HG02973 (cell line): ENCODE data around the gene NUDT16L1.
"Not testable (repeated sequence)": the region's sequence is repeated elsewhere in the genome, so short reads cannot be mapped to it uniquely, and the experiment has no call there.

ENCODE experiments used
- ATAC-seq: cut with Tn5 transposase; IDR thresholded peaks from one replicate; pipeline ENCODE4 v1.9.1; 2021; ENCODE audit warnings: moderate library complexity; ENCODE audit not compliant: unreplicated experiment

Gene NUDT16L1

DNA sequence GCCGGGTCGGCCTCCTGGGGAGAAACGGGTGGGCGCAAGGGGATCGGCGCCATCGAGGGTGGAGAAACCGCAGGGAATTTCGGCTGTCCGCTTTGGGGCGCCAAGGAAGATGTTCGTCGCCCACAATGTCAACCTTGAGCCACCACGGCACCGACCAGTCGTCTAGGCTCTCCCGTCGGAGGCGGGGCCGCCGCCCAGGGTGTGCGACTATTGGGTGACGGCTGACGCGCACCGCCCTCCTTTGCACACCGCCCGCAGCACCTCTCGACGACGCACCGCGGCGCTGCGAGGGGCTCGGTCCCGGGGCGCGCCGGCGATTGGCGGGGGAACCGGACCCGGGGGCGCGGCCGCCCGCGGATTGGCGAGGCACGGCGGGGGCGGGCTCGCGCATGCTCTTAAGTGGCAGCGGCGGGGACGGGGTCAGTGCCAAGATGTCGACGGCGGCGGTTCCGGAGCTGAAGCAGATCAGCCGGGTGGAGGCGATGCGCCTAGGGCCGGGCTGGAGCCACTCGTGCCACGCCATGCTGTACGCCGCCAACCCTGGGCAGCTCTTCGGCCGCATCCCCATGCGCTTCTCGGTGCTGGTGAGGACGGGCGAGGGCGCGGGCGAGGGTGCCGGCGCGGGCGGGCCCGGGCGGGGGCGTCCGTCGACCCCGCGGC lies at the start of gene NUDT16L1:
Gene NUDT16L1 (plus strand): TSS at position 267 of the 660 bp plus-strand sequence. CDS start 165 bp downstream, at position 432.
- peak; percentile 90 for ATAC-seq

- no peak for ATAC-seq
Measured at GRCh38 chr16:4646773-4647643, 46.4 kb upstream of the NUDT16L1 start.

DNA sequence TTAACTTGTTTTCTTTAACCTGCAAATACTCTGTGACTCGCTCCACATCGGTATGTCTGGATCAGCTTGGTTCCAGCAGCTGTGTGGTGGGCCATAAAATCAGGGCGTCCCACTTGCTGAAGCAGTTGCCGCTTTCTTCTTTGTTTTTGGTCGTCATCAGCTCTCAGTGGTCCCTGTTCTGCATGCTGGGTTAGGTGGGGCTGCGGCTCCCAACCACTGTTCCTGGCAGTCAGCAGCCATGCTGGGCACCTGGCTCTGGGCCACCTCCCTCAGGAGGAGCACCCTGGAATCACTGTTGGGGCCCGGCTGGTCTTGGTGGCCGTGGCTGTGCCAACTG lies 45.8 kb upstream of the NUDT16L1 start:
- ATAC-seq = no peak

DNA sequence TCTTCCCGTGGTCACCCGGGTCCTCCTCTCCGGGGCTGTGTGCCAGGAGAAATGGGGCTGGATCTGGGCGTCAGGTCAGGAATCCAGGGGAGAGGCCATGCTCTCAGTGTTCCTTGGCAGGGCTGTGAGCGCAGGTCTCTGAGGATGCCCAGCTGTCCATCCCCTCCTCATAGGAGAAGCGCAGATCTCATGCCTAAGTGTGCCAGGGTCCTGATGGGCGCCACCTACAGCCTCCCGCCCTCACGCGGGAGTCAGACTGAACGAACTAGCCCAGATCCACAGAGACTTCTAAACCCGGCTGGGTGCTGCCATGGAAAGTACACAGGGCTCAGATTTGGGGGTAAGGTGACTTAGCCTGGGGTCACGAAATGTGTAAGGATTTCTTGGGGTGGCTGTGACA lies 44.4 kb upstream of the NUDT16L1 start:
- ATAC-seq = no peak

DNA sequence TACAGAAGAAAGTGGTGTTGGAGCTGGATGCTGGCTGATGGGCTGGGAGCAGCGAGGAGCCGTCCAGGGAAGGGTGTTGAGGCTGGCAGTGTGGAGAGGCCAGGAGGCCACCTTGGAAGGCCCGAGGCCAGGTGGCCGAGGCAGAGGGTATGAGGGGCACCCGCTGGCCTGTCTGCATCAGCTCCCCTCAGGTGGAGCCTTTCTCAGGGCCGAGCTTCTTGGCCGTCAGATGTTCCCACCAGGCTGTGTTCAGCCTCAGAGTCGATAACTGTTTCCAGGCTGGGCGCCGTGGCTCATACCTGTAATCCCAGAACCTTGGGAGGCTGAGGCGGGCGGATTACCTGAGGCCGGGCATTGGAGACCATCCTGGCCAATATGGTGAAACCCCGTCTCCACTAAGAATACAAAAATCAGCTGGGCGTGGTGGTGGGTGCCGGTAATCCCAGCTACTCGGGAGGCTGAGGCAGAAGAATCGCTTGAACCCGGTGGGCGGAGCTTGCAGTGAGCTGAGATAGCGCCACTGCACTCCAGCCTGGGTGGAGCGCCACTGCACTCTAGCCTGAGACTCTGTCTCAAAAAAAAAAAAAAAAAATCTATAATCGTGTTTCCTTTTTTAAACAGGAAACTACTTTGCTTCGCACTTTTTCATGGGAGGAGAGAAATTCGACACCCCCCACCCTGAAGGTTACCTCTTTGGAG lies 43.5 kb upstream of the NUDT16L1 start:
- ATAC-seq = no peak

- ATAC-seq = not testable (repeated sequence)
Measured at GRCh38 chr16:4650443-4651074, 42.8 kb upstream of the NUDT16L1 start.

- ATAC-seq = no peak
Measured at GRCh38 chr16:4651827-4652226, 41.5 kb upstream of the NUDT16L1 start.

DNA sequence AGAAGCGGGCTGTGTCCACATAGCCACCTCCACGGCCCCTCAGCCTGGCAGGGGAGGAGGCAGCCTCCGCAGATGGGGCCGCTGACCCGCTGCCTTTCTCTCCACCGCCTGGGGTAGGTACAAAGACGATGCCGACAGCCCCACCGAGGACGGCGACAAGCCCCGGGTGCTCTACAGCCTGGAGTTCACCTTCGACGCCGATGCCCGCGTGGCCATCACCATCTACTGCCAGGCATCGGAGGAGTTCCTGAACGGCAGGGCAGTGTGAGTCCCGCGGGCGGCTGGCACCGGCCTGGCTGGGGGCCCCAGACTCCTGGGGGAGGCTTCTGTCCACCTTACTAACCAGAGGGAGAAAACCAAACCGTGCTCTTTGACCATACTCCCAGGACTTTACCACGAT lies 40.8 kb upstream of the NUDT16L1 start:
- no peak for ATAC-seq

GRCh38 chr16:4654011-4654963 lies 39.1 kb upstream of the NUDT16L1 start:
- ATAC-seq = no peak

DNA sequence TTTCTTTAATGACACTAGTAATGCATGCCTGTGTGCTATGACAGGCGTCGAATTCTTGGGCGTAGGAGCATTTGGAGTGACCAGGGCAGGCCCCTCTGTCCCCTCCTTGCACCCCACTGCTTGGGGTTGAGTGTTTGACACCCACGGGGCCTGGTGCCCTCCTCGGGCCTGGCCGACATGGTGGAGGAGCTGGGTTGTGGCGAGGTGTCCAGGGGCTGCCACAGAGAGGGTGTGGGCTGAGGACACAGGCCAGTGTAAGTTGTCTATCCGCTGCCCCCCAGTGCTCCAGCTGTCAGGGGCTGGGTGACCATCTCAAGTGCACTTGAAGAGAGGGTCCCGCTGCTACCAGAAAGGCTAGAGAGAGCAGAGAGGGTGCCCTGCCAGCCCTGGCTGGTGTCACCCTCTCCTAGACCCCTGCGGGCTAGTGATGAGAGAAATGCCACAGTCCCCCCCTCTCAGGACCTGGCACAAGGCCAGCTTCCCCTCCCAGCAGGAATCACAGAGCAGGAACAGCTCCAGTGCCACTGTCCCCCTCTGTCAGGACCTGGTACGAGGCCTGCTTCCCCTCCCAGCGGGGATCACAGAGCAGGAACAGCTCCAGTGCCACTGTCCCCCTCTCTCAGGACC lies 38.3 kb upstream of the NUDT16L1 start:
- no peak for ATAC-seq

- ATAC-seq = no peak
Measured at GRCh38 chr16:4655801-4656200, 37.6 kb upstream of the NUDT16L1 start.

GRCh38 chr16:4656221-4656620 lies 37.1 kb upstream of the NUDT16L1 start:
- ATAC-seq = no peak

DNA sequence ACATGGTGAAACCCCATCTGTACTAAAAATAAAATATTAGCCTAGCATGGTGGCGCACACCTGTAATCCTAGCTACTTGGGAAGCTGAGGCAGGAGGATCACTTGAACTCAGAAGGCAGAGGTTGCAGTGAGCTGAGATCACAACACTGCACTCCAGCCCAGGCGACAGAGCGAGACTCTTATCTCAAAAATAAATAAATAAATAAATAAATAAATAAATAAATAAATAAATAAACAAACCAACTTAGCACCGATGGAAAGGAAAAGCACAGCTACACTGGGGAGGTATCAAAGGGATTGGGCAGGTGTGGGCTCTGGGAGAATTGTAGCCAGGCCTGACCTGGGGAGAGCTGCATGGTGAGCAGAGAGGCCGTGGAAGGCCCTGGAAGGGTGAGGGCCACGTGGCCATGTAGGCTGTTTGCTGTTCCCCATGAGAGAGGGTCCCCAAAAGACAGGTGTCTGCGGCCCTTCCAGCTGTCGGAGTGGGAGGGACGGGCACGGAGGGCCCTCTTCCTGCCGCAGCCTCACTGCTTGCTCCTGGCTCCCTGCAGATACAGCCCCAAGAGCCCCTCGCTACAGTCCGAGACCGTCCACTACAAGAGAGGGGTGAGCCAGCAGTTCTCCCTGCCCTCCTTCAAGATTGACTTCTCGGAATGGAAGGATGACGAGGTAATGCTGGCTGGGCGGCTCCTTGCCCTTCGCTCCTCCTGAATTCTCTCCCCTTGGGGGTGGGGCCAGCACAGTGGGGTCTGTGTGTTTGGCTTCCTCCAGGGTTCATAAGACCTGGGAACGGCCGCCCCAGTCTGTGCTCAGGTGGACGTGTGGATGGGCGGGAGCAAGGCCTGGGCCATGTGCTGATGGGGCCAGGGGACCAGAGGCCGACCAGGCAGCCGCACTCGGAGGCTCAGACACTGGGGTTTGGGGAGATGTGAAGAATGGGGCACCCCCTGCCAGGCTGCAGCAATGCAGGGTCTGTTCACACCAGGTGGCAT lies 36.4 kb upstream of the NUDT16L1 start:
- no peak for ATAC-seq

DNA sequence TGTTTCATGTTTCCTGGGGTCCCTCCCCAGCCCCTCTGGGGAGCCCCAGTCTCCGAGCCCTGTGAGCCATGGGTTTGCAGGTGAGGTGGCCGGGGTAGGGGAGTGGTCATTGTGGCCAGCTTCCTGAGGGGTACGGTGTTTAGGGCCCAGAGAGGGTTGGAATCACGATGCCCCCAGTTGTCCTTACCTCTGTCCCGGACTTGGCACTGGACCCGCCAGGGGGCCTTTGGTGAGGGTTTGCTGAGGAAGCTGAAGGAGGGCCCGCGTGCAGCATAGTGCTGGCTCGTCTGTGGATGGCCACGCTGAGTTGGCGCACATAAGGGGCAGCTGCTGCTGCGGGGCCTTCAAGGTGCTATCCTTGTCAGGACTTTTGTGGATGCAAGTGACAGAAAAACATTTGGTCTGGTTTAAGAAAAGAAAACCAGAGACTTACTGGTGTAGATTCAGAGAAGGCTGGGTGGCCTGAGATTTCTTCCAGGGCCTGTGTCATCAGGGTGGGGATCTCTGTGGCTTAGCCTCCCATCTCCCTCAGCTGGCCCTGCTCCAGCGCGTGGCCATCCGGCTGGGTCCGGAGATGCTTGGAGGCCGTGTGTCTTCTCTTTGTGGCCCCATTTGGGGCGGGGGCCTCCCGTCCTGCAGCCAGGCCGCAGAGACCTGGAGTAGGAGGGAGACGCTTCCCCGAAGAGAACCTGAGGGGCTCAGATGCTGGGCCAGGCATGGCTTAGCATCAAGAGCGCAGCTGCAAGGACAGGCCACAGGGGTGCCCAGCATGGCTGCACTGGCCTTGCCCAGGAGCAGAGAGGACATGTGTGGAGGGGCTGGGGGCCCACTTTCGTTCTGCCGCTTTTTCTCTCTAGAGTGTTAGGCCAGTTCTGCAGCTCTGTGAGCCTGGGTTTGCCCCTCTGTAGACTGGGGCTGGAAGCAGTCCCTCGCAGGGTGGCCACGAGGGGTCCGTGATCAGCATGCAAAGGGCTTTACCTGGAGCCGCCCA lies 33.7 kb upstream of the NUDT16L1 start:
- no peak for ATAC-seq

- ATAC-seq = peak; percentile 71
Measured at GRCh38 chr16:4660454-4661007, 32.8 kb upstream of the NUDT16L1 start.

DNA sequence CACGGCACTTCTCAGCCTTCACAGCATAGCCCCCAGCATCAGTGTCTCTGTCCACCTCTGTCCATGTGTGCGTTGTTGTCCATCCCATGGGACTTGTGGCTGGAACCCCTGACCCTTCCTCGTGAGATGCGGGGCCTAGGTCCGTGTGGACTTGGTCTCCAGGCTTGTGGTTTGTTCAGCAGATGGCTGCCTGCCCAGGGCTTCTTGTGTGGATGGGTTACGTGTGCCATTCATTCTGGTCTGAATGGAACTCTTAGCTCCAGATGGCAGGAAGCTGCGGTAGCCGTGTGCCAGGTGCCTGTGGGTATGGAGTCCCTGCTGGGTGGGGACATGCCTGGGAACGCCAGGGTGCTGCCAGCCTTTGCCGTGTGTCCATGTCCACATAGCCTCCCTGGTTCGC lies 31.7 kb upstream of the NUDT16L1 start:
- ATAC-seq = no peak

DNA sequence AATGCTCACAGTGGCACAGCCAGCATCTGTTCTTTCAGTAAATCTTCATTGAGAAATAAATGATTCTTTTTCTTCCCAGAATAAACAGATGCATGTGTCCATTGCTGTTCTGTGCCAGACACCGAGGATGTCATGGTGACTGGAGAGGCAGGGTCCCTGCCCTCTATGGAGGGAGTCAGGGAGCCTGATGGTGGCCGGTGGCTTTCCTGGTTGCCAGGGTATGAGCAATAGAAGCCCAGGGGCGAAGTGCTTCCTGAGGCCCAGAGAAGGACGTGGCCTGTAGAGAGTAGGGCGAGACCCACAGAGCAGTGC lies 29.9 kb upstream of the NUDT16L1 start:
- ATAC-seq = no peak
